Epithelial cell of esophagus (primary cell): ENCODE results near the gene CUL9.

Source experiments
- DNase-seq: peaks from one replicate; pipeline ENCODE4 v3.0.0; 2010; ENCODE audit warnings: low read depth
- H3K4me3 ChIP-seq: 2 replicates; pipeline ENCODE4 v1.5.1; 2011; ENCODE audit warnings: mild to moderate bottlenecking, low read length, control low read depth
- CTCF ChIP-seq: IDR thresholded peaks from 2 replicates; pipeline ENCODE4 v1.5.1; 2011; ENCODE audit warnings: low read depth, mild to moderate bottlenecking, low read length, control low read depth, inconsistent platforms; ENCODE audit not compliant: insufficient read depth; ENCODE audit errors: missing control alignments

The CUL9 gene

GRCh38 chr6:43240950-43241349 is 59.0 kb downstream of the CUL9 start:
- no peak overlapping the region for H3K4me3 ChIP-seq
- DNase-seq = no peak
- TF ChIP-seq CTCF = no peak

- DNase-seq = no peak
- no peak for TF ChIP-seq CTCF
These were observed 59.5 kb downstream of the CUL9 start for GRCh38 chr6:43241446-43241845.

GRCh38 chr6:43242908-43243663 is 61.1 kb downstream of the CUL9 start, which contains the start of gene TTBK1:
TTBK1 (plus strand) TSS chr6:43243481; CDS start chr6:43246661, 3,180 bp downstream.
- DNase-seq = no peak
- no peak within 1 kb of the TSS for H3K4me3 ChIP-seq
- TF ChIP-seq CTCF = no peak

More at GRCh38 chr6:43241446-43241845, 59.5 kb downstream of the CUL9 start:
- H3K4me3 ChIP-seq = no peak overlapping the region

- H3K4me3 ChIP-seq = no peak overlapping the region
- DNase-seq = no peak
- TF ChIP-seq CTCF = no peak
These were observed 61.8 kb downstream of the CUL9 start for GRCh38 chr6:43243664-43244321.

- TF ChIP-seq CTCF = no peak
- H3K4me3 ChIP-seq = peak overlapping the region; percentile 20
- DNase-seq = no peak
These were observed 64.5 kb downstream of the CUL9 start for GRCh38 chr6:43246301-43247113.

GRCh38 chr6:43247114-43247999 is 65.4 kb downstream of the CUL9 start:
- TF ChIP-seq CTCF = no peak
- peak overlapping the region; percentile 20 for H3K4me3 ChIP-seq
- peak; percentile 52 for DNase-seq
